ENCODE data around the gene CX3CR1.

- TF ChIP-seq POLR2A (IDR thresholded peaks at IDR 0.05; ENCODE audit: low read length), result no peak
- no peak for TF ChIP-seq GATA1 (IDR thresholded peaks at IDR 0.05; ENCODE audit: low read depth, low read length)
Observed at GRCh38 chr3:39286771-39287170, 6.9 kb upstream of the CX3CR1 start.
